GM11168 (cell line): ENCODE results near the gene SEC22C.

Source experiments
- in situ Hi-C: fragments of 300-500 bp; cut with MboI; formaldehyde crosslinking; loops from one replicate; pipeline ENCODE4 v1.12.0; 2022; ENCODE audit warnings: low sequenced_read_pairs; ENCODE audit not compliant: unreplicated experiment

The SEC22C gene

DNA sequence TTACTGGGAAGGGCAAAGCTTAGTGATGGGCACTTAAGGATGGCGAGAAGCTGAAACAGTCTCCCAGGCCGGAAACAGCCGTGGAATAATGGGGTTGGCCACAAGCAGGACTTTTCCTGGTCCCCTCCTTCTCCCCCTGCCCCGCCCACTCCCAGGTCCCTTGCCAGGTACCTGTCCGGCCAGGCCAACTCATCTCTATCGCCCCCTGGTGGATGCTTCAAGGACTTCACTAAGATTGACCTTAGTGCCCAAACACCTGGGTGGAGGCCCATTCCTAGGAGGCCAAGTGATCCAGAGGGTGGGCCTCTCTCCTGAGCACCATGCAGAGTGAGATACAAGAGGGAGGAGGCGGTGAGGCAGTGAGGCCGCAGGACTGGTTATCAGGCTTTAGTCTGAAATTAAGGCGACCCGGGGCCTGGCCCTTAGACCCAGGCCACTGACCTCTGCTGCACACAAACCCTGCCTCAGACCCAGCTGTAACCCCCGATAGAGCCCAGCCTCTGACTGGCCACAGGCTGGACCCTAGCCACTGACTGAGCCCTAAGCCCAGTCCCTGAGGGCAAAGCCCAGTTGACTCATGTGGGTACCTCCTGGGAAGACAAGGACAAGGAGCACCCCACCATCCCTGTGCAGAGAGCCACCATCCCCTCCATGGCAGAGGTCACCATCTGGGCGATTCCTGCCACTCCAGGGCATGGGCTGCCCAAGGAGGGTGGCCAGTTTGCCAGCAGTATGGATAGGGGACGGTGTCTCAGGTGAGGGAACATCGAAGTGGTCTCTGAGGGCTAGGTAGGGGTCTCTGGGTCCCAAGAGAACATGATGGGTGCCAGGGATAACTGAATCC, 41.7 kb downstream of the SEC22C start:
- in situ Hi-C loops: no loop called here

DNA sequence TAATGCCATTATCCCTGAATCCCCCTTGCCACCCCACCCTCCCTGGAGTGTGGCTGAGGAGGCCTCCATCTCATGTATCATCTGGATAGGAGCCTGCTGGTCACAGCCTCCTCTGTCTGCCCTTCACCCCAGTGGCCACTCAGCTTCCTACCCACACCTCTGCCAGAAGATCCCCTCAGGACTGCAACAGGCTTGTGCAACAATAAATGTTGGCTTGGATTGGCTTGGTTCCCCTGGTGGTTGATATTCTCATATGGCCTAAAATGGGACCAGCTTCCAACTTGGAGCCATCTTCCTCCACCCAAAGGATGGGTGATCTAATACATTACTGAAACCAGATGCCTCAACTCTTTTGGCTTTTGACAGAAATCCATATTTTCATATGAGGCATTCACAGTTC, 44.4 kb downstream of the SEC22C start:
- in situ Hi-C loops: no loop called here

DNA sequence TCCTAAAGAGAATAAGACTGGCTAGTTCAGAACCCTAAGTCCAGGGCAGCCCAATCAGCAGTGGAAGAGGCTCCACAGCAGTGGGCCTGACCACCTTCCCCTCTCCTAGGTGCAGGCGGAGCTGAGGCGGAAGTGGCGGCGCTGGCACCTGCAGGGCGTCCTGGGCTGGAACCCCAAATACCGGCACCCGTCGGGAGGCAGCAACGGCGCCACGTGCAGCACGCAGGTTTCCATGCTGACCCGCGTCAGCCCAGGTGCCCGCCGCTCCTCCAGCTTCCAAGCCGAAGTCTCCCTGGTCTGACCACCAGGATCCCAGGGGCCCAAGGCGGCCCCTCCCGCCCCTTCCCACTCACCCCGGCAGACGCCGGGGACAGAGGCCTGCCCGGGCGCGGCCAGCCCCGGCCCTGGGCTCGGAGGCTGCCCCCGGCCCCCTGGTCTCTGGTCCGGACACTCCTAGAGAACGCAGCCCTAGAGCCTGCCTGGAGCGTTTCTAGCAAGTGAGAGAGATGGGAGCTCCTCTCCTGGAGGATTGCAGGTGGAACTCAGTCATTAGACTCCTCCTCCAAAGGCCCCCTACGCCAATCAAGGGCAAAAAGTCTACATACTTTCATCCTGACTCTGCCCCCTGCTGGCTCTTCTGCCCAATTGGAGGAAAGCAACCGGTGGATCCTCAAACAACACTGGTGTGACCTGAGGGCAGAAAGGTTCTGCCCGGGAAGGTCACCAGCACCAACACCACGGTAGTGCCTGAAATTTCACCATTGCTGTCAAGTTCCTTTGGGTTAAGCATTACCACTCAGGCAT, 45.6 kb downstream of the SEC22C start:
- in situ Hi-C loops: no loop called here

DNA sequence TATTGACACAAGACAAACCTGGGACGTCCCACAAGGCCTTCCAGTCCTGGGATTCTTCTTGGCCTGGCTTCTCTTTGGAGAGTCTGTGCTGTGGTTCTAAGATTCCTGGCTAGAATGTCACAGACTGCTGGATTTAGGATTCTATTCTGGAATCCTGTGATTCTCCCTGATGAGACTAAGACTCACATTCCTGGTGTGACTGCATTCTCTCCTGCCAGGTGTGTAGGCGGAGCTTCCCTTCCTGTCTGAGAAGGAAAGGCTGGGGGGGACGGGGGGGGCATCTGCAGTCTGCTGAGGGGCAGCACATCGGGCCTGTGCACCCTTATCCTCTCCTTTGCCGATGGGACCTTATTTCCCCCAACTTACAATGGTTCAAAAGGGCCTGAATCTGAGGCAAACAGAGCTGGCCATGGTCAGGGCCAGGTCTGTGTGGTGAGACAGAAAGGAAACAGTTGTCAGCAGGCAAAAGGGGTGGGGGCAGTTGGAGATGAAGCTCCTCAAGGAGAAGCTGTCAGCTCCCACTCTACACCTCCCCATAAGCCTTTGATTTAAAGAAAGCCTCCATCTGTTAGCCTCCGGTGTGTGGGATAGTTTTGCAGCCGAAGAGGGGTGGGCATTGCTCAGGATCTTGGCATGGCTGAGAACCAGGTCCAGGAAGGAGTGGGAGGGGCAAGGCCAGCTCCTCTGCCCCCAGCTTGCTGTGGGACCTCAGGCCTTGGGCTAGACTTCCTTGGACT, 48.4 kb downstream of the SEC22C start:
- in situ Hi-C loops: no loop called here

DNA sequence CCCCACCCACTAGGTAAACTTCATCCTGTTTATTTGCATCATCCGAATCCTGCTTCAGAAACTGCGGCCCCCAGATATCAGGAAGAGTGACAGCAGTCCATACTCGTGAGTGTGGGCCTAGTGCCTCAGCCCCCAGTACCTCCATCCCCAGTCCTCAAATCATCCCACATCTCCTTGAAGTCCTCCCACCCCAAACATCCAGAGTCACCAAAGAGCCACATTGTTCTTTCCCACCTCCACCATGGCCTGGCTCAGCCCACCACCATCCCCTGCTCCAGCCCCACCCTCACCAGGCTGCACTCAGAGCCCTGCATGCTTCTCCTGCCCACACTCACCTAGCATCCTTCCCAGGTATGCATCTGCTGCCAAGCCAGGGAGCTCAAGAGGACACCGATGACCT, 49.5 kb downstream of the SEC22C start:
- in situ Hi-C loops: no loop called here

DNA sequence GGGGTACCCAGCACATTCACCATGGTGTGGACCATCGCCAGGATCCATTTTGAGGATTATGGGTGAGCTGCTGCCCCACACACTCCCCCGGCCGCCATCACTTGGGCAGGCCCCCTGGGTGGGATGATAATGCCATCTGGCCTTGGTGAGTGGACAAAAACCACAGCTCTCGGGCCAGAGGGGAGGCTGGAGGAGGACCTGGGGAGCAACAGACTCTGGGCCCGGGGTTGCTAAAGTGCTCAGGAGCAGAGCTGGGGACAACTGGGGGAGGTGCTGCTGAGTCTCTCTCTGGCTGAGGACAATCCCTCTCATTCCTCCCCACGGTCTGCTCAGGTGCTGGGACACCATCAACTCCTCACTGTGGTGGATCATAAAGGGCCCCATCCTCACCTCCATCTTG, 50.3 kb downstream of the SEC22C start:
- in situ Hi-C loops: no loop called here

DNA sequence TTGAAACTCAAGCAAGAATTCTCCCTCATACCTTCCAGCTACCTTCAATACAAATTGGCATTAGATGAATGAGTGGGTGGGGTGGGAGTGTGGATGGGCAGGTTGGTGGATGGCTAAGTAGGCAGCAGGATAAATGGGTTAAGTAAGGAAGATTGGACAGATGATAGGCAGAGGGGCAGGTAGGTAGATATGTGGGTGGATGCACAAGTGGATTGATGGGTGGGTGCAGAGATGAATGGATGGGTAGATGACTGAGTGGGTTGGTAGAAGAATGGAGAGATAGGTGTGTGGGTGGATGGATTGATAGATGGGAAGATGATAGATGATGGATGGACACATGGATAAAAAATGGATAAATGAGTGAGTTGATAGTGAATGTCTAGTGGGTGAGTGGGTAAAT, 51.7 kb downstream of the SEC22C start:
- in situ Hi-C loops: no loop called here

DNA sequence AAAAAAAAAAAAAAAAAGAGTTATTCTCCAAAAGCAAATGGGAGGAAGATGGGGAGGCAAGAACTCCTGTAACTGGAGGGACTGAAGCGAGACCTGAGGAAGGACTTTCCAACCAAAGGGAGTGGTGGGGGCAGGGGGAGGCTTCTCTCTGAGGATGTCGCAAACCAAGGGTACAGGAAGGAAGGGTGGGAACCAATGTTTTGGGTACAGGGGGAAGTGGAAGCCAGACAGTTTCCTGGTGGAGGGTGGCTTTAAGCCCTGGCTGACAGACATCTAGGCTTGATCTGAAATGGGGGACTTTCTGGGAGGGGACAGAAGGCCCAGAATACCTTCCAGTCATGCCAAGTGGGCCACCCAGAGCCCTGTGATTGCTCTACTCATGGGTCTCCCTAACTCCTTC, 52.3 kb downstream of the SEC22C start:
- in situ Hi-C loops: no loop called here

DNA sequence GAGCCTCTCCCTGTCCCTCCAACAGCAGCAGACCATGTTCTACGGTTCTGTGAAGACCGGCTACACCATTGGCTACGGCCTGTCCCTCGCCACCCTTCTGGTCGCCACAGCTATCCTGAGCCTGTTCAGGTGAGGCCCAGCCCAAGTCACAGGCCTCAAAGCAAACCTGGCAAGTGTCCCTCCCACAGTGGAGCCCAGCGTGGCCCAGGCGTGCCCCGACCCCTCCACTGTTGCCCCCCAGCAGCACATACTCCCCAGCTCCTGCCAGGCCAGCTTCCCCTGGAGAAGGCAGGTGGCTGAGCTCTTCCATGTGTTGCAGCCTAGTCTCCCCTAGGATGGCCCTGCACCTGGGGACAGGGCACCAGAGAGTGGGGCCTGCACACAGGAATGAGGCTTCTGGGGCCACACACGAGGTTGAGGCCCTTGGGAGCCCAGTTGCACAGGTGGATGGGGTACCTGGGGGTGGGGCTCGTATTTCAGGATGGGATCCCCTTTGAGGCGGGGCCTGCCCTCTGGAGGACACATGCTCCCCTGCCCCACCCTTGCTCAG, 54.3 kb downstream of the SEC22C start:
- in situ Hi-C loops: no loop called here

DNA sequence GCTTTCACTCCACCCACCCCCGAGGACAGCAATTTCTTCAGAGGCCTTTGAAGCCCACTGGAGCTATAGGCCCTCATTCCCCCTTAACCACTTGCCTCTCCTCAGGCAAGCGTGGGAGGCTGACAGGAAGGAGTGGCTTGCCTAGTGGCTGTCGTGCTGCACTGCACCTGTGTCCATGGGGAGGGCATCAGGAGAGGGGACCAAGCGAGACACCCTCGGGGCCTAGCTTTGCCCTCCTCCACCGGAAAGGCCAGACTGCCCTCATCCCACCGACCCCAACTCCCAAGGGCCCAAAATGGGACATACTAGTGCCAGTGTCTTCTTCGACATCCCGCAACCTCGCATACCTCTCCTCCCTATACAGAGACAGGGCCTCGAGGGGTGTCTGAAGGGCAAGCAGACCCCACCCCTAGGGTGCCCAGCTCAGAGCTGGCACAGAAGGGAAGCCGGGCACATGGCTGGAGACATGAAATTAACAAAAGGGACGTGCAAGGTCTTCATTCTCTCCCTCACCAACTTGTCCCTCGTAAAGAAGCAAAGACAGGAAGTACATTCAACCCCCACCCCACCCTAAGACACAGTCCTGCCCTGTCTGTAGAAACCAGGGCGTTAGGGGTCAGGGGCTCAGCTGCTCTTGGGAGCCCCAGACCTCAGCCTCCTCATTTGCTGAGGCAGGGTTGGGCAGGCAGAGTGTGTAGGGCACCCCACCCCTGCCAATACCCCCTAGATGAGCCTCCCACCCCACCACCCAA, 55.0 kb downstream of the SEC22C start:
- in situ Hi-C loops: no loop called here

DNA sequence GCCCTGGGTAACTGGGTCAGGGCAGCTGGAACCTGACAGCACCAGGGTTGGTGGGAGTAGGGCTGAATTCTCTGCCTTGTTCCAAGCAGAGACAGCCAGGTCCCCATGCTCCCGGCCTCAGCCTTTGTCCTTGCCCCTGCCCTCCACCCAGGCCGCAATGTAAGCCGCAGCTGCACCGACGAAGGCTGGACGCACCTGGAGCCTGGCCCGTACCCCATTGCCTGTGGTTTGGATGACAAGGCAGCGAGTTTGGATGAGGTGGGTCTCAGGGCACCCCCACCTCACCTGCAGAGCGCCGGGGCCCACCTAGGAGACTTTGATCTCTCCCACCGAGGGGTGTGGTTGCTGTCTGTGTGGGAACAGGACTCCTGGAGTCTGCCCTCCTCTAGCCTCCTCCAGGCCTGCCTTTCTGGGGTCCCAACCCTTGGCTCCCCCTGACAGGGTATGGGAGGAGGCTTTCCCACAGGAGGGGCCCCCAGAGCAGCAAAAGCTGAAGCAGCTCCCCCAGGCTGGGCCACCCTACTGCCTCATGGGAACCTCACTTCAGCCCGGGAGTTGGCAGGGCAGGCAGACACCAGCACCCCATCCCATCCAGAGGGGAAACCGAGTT, 55.9 kb downstream of the SEC22C start:
- in situ Hi-C loops: no loop called here

DNA sequence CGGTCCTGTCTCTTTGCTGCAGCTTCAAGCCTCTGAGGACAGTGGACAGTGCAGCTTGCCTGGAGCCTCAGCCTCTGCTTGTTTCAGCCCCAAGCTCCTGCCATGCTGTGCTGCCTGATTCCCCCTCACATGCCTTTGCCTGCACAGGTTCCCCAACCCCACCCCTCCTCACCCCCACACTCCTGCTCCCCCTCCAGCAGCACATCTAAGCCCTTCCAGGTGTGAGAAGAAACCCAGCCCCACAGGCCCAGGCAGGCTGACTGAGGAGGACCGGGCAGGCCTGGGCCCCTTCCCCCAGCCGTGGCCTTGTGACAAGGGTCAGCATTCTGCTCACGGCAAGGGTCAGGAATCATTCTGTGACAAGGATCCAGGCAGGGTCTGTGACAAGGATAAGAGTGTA, 56.6 kb downstream of the SEC22C start:
- in situ Hi-C loops: no loop called here

DNA sequence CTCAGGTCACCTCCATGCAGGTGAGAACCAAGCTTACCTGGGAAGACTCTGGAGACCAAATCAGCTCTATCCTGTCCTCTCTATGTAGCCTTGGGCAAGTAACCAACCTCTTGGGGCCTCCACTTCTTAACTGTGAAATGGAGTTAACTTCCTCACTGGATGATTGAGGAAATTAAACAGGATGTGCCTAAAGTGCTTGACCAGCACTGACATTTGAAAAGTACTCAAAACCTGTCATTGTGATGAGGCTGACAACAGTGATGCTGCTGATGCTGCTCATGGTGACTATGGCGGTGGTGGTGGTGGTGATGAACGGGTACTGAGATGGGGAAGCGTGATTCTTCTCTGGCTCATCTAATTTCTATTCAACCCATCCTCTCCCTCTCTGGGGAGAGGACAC, 57.0 kb downstream of the SEC22C start:
- in situ Hi-C loops: no loop called here

DNA sequence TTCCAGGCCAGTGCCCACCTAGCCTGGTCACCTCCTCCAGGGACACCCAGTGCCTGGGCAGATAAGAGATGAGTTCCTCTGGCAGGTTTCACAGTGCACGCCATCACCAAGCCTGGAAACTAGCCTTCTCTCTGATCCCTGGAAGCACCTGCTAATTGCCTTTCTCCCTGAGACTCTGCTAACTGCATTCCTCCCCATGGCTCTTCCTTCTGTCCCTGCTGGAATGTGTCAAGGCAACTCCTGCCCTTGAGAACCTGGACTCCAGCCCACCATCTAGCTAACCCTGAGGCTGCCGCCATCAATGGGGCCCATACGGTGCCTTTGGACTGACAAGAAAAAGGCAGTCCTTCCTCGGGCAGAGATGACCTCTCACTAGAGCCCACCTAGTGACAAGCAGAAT, 60.9 kb downstream of the SEC22C start:
- in situ Hi-C loops: no loop called here

DNA sequence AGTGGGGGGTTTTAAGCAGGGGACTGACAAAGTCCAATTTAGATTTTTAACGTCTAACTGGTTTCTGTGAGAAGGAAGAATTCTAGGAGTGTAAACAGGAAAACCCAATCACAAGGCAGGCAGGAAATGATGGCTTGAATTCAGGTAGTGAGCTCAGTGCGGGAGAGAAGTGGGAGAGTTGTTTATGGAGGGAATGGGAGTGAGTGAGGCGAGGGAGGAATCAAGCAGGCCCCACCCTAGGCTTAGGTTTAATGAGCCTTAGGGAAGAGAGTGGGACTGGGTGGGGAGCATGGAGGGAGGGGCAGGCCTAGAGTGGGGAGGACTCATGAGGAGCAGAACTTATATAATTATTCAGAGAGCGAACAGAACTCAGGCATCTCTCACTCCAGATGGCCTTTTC, 61.4 kb downstream of the SEC22C start:
- in situ Hi-C loops: no loop called here

DNA sequence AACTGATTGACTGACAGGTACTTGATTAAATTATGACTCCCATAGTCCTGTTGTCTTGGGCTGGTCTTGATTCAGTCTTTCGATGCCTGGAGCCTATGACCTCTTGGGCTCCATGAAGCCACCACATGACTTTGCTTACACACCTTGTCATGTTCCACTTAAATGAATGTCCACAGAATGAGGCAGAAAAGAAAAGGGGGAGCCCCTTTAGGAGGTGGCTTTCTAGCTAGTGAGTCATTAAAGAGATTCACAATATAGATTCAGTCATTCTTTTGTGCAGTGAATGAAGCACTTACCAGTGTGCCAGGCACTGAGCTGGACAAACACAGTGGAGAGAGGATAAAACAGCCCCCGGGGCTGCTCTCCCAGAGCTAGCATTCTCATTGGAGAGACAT, 62.2 kb downstream of the SEC22C start:
- in situ Hi-C loops: no loop called here

DNA sequence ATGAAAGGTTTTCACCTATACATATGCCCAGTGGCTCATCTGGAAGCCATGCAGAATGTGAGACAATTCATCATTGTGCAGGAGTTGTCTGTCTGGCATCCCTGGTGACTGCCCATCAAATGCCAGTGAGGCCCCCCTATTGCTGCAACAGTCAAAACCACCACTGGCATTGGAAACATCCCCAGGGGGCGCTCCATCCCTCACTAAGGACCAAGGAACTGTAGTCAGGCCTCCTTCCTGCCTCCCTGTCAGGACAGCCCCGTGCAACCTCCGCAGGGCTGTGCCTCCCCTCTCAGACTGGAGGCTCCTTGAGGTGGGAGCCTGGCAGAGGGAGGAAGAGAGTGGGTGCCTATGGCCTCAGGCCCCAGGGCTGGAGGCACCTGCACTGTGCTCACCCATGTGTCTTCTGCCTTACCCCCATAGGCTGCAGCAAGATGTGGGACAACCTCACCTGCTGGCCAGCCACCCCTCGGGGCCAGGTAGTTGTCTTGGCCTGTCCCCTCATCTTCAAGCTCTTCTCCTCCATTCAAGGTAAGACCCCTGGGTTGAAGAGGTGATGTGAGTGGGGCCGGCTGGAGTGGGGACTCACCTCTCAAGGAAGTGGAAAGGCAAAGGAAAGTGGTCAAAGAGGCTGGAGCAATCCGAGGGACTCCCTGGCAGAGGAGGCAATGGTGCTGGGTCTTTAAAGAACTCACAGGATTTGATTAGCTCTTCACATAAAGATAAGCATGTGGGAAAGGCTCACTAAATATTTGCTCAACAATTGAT, 62.8 kb downstream of the SEC22C start:
- in situ Hi-C loops: no loop called here

DNA sequence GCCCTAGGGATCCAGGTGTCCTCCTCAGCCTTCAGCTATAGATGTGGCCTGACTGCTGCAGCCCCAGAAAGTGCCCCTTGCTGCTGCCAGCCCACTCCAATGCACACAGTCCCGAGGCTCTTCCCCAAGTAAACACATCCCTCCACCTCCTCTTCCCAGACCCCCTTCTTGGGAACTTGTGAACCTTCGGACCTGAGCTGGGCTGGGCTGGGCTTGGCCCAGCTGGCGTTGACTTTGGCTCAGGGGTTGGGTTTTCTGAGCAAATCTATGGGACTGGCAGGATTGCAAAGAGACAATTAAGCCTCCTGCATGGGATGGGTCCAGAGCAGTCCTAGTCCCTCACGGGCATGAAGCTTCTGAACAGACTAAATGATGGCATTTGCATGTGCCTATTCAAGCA, 64.7 kb downstream of the SEC22C start:
- in situ Hi-C loops: no loop called here

DNA sequence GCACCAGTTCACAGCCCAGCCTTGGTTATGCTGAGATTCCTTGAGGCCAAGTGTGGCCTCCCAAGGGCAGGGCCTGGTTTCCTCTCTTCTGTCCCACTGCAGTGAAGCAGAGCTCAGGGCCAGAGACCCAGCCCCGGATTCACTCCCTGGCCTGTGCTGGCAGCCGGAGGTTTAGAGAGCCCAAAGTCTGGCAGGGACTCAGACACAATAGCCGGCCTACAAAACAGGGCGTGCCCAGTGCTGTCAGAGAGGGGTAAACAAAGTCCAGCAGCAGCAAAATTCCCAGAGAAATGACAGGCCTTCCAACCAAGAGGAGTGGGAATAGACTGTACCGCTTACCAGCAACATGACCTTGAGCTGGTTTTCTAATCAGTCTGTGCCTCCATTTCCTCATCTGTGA, 65.3 kb downstream of the SEC22C start:
- in situ Hi-C loops: no loop called here
